HCT116 (cell line): ENCODE results near the gene ZNF346.

Experiments
- EGR1 ChIP-seq: IDR thresholded peaks from 2 replicates; pipeline ENCODE4 v1.6.1; 2012; ENCODE audit warnings: low read depth
- EZH2 ChIP-seq: fragments of 200-600 bp; sonication (generic); IDR thresholded peaks from 2 replicates; pipeline ENCODE4 v1.6.1; 2017; ENCODE audit warnings: antibody characterized with exemption, mixed run types
- EZH2phosphoT487 ChIP-seq: fragments of 200-600 bp; IDR thresholded peaks from 2 replicates; pipeline ENCODE4 v1.6.1; 2018; ENCODE audit warnings: antibody characterized with exemption, borderline replicate concordance
- POLR2A ChIP-seq: IDR thresholded peaks from 2 replicates; pipeline ENCODE4 v1.7.0; 2011; ENCODE audit warnings: borderline replicate concordance; ENCODE audit not compliant: insufficient read depth, insufficient read length; ENCODE audit errors: extremely low read depth
- RAD21 ChIP-seq: IDR thresholded peaks from 2 replicates; pipeline ENCODE4 v1.6.1; 2012; ENCODE audit warnings: low read depth, mild to moderate bottlenecking
- YY1 ChIP-seq: IDR thresholded peaks from 2 replicates; pipeline ENCODE4 v1.6.1; 2011; ENCODE audit warnings: low read length, low read depth, moderate library complexity, mild to moderate bottlenecking; ENCODE audit not compliant: insufficient replicate concordance; ENCODE audit errors: extremely low read depth
- TF ChIP-seq, protein P1 (sequence below), 3 experiments: fragments of 200-600 bp in 1 of 3; sonication (generic) in 1 of 3; IDR thresholded peaks in 2 of 3; conservative IDR thresholded peaks in 1 of 3; 2 replicates each; pipeline ENCODE4 v1.5.1; 2012 to 2017; ENCODE audit warnings: low read depth in 2 of 3, low read length in 2 of 3, antibody characterized with exemption in 1 of 3, borderline replicate concordance in 1 of 3, control low read depth in 1 of 3, mild to moderate bottlenecking in 1 of 3, mixed read lengths in 1 of 3, mixed run types in 1 of 3, moderate library complexity in 1 of 3; ENCODE audit not compliant: insufficient read depth in 1 of 3
- TF ChIP-seq, protein P2 (sequence below): IDR thresholded peaks from 2 replicates; pipeline ENCODE4 v1.6.1; 2012; ENCODE audit warnings: low read depth

DNA sequence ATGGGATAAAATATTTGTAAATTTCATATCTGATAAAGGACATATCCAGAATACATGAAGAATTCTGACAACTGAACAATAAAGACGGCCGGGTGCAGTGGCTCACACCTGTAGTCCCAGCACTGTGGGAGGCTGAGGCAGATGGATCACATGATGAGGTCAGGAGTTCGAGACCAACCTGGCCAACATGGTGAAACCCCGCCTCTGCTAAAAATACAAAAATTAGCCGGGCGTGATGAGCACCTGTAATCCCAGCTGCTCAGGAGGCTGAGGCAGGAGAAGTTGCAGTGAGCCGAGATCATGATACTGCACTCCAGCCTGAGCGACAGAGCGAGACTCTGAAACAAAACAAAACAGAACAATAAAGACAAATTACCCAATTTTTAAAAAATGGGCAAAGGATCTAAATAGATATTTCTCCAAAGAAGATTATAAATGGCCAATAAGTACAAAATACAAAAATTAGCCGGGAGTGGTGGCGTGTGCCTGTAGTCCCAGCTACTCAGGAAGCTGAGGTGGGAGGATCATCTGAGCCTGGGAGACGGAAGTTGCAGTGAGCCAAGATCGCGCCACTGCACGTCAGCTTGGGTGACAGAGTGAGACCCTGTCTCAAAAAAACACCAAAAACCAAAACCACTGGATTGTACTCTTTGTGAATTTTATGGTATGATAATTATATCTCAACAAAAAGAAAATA is 101.4 kb downstream of the ZNF346 start:
- TF ChIP-seq, protein P1, sequence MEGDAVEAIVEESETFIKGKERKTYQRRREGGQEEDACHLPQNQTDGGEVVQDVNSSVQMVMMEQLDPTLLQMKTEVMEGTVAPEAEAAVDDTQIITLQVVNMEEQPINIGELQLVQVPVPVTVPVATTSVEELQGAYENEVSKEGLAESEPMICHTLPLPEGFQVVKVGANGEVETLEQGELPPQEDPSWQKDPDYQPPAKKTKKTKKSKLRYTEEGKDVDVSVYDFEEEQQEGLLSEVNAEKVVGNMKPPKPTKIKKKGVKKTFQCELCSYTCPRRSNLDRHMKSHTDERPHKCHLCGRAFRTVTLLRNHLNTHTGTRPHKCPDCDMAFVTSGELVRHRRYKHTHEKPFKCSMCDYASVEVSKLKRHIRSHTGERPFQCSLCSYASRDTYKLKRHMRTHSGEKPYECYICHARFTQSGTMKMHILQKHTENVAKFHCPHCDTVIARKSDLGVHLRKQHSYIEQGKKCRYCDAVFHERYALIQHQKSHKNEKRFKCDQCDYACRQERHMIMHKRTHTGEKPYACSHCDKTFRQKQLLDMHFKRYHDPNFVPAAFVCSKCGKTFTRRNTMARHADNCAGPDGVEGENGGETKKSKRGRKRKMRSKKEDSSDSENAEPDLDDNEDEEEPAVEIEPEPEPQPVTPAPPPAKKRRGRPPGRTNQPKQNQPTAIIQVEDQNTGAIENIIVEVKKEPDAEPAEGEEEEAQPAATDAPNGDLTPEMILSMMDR (IDR thresholded peaks at IDR 0.05 in 2 of 3, conservative IDR thresholded peaks at IDR 0.05 in 1 of 3; ENCODE audit: borderline replicate concordance in 1 of 3, insufficient read depth in 1 of 3, low read depth in 2 of 3, low read length in 2 of 3), result no peak
- no peak for TF ChIP-seq EZH2phosphoT487
- TF ChIP-seq EZH2, result no peak
- no peak for TF ChIP-seq POLR2A
- TF ChIP-seq, protein P2, sequence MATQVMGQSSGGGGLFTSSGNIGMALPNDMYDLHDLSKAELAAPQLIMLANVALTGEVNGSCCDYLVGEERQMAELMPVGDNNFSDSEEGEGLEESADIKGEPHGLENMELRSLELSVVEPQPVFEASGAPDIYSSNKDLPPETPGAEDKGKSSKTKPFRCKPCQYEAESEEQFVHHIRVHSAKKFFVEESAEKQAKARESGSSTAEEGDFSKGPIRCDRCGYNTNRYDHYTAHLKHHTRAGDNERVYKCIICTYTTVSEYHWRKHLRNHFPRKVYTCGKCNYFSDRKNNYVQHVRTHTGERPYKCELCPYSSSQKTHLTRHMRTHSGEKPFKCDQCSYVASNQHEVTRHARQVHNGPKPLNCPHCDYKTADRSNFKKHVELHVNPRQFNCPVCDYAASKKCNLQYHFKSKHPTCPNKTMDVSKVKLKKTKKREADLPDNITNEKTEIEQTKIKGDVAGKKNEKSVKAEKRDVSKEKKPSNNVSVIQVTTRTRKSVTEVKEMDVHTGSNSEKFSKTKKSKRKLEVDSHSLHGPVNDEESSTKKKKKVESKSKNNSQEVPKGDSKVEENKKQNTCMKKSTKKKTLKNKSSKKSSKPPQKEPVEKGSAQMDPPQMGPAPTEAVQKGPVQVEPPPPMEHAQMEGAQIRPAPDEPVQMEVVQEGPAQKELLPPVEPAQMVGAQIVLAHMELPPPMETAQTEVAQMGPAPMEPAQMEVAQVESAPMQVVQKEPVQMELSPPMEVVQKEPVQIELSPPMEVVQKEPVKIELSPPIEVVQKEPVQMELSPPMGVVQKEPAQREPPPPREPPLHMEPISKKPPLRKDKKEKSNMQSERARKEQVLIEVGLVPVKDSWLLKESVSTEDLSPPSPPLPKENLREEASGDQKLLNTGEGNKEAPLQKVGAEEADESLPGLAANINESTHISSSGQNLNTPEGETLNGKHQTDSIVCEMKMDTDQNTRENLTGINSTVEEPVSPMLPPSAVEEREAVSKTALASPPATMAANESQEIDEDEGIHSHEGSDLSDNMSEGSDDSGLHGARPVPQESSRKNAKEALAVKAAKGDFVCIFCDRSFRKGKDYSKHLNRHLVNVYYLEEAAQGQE, result no peak
- no peak for TF ChIP-seq RAD21
- no peak for TF ChIP-seq EGR1
- no peak for TF ChIP-seq YY1
